Activated CD4-positive, CD25-positive, alpha-beta regulatory T cell treated with anti-CD3 and anti-CD28 coated beads, Interleukin-2, amount 50 U/mL, for 72 hours (primary cell): ENCODE results near the gene OLFM1.

Source experiments
- DNase-seq: peaks from one replicate; pipeline ENCODE4 v3.0.0; 2021

The OLFM1 gene

GRCh38 chr9:135091545-135091944 lies 4.1 kb downstream of the OLFM1 start:
- DNase-seq = no peak

DNA sequence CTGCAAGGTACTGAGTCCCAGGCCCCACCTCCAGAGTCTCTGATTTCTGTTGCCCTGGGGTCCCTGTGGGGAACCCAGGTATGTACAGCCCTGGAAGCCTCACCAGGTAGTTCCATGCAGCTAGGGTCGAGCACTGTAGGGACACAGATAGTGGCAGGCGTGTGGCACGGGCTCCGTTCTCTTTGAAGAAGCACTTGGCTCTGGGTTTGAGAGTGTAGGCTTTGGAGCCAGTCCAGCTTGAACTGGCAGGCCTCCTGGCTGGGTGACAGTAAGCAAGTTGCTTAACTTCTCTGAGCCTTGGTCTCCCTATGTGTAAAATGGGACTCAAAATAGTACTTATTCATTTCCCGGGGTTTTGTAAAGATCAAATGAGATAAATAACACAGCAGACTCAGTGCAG lies 5.6 kb downstream of the OLFM1 start:
- DNase-seq = no peak

GRCh38 chr9:135093911-135094584 lies 6.6 kb downstream of the OLFM1 start:
- DNase-seq = no peak

GRCh38 chr9:135095470-135096407 lies 8.3 kb downstream of the OLFM1 start:
- DNase-seq = no peak

- DNase-seq = no peak
Measured at GRCh38 chr9:135096408-135096895, 9.0 kb downstream of the OLFM1 start.

DNA sequence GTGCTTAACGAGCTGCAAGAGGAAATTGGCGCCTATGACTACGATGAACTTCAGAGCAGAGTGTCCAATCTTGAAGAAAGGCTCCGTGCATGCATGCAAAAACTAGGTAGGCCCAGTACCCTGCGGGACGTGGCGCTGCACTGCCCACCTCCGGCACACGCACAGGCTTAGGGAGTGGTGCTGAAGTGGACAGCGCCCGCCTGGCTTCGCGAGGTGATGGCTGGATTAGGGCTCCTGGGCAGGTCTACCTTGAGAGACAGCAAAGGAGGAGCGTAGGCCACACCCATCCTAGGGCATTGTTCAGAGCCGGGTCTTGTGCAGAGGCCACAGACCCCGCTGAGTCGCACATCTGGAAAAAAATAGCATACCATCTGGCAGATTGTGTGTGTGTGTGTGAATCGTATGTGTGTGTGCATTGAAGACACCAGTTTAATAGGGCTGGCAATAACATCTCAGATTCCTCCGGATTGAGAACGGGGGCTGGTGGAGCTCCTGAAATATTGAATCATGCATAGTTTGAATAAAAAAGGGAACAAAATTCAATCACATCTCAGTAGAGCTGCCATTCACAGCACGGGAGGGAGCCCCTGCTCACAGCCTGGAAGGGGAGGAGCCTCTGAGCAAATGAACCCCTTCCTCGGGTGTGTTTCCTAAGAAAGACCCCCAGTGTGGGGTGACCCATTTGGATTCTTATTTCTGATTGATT lies 11.1 kb downstream of the OLFM1 start:
- DNase-seq = no peak

DNA sequence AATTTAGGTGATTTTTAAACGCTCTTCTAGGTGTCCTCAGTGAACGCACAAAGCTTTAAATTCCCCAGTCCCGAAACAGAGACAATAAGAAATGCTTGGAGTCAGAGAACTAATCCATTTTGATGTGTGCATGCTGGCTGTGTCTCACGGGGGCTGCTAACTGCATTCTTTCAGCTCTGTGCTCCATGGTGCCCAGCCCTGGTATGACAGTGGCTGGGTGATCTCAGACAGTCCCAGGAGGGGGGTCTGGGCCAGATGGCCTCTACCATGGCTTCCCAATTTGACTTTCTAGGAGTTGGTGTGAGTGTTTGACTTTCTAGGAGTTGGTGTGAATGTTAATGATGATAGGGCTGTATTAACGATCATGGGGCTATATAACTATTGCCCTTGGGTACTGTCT lies 12.1 kb downstream of the OLFM1 start:
- DNase-seq = no peak

- no peak for DNase-seq
Measured at GRCh38 chr9:135100241-135100681, 12.8 kb downstream of the OLFM1 start.

GRCh38 chr9:135100725-135101410 lies 13.4 kb downstream of the OLFM1 start:
- DNase-seq = no peak

DNA sequence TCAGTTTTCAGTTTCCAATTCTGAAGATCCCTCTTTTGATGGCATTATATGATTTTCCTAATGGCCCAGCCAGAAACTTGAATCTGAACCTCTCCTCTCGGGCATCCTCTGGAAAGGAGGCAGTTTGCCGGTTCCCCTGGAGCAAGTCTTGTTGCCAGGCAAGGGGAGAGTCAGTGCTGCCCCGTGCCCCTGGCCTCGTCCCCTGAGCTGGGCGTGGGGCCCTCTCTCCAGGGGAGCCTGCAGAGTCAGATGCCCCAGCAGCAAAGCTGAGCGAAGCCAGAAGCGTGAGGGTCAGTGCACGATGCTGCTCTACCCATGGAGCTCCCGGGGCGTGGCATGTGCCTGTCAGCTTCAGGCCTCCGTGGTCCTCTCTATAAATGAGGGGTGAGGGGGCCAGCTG lies 14.0 kb downstream of the OLFM1 start:
- no peak for DNase-seq

- DNase-seq = no peak
Measured at GRCh38 chr9:135101926-135102325, 14.5 kb downstream of the OLFM1 start.

DNA sequence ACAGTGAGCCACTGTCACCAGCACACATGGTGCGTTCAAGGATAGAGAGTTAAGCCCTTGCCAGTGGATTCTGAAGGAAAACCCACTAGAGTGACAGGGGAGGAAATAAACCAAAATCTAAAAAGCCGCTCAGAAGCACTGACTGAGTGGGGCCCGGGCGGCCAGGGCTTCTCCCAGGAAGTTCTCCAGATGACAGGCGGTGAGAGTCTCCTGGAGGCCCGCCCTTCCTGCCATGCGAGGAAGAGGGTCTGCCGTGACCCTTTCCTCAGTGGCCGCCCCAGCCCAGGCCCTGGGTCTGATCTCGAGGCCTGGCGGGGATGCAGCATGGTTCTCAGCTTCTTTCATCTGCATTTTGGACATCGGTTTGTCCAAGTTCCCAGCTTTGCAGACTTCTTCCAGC lies 14.9 kb downstream of the OLFM1 start:
- DNase-seq = no peak

GRCh38 chr9:135103001-135103446 lies 15.6 kb downstream of the OLFM1 start:
- DNase-seq = no peak

DNA sequence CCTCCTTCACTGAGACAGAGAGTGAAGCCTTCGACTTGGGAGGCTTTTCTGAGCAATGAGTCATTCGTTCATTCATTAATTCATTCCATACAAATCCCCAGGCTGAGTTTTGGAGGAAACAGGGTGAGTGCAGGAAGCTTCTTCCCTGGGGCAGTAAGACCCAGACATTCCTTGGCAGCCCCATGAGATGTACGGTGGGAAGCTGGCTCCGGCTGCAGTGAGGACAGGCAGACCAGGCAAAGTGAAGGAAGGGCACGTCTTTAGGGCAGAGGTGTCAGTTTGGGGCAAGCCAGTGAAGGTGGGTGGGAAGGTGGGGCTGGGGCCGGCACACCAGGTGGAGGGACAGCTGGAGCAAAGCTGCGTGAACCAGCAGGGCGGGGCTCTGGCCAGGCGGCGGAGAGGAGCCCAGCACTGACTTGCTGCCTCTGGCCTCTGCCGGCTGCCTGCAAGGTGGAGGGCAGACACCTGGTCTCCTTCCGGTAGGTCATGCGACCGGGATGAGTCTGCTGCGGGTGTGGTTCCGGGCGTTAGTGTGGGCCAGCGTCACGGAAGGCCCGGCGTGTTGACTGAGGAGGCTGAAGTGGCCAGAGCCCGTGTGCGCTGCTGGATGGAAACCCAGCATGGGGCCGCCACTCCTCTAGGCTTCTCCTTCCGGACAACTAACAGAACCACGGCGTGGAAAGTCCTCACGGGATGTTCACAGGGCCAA lies 16.6 kb downstream of the OLFM1 start:
- no peak for DNase-seq

- DNase-seq = no peak
Measured at GRCh38 chr9:135104761-135105160, 17.3 kb downstream of the OLFM1 start.

DNA sequence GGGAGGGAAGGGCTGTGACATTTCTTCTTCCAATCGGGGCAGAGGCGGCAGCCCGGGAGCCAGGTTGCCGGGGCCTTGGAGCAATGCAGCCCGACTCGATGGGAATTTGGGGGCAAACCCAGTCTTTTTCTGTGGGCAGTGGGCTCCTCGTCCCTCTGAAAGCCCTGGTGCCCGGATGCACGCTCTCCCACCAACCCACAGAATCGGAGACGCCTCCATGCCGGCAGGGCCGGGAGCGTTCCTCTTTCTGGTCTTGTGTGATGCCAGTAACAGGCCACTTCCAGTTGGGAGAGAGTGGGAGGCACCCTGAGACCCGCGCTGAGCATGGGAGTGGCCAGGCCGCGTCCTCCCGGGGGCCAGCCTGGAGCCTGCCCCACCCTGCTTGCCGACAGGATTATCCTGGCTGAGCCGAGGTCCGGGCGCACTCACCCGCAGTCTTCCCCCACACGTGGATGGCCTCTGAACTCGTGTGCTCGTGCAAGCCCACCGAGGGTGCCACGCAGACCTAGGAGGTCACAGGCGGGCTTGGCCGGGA lies 17.8 kb downstream of the OLFM1 start:
- DNase-seq = no peak

GRCh38 chr9:135105938-135106491 lies 18.5 kb downstream of the OLFM1 start:
- no peak for DNase-seq

DNA sequence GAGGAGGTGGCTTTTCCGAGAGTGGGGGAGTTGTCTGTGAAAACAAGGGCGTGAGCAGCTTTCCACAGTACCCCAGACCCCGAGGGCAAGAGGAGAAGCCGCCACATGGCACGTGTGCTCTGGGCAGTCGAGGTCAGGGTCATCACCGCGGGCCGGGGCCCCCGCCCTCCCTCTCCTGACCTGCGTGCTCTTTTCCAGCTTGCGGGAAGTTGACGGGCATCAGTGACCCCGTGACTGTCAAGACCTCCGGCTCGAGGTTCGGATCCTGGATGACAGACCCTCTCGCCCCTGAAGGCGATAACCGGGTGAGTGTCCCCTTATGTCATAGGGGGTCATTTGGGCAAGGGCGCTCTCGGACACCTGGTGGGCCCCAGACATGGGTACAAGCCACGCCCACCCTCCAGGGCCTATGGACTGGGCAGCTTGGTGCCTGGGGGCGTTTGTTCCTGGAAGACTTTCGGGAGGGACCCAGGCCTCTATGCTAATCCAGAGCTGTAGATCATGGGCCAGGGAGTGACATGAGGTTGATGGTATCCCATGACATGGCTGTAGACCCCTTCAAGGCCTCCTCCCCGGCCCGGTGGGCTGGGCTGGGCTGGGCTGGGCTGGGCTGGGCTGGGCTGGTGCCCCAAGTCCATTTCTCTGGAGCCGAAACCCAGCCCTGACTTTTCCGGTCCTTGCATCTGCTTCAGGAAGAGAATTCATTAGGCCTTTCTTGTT lies 19.2 kb downstream of the OLFM1 start:
- DNase-seq = no peak

GRCh38 chr9:135107581-135108235 lies 20.2 kb downstream of the OLFM1 start:
- DNase-seq = no peak
